Stimulated activated CD8-positive, alpha-beta memory T cell treated with anti-CD3 and anti-CD28 coated beads, Interleukin-12 subunit alpha, Interleukin-12 subunit beta, amount 100 ng/mL, for 1 hour (primary cell): ENCODE results near the gene KCND1.

Source experiments
- DNase-seq: peaks from one replicate; pipeline ENCODE4 v3.0.0-alpha.2; 2020; ENCODE audit warnings: low read depth

The KCND1 gene

GRCh38 chrX:48911412-48912182 lies 60.0 kb downstream of the KCND1 start, which contains the start of gene SLC35A2:
TSS of gene SLC35A2 (minus strand) at chrX:48911646. CDS start at chrX:48911636, 10 bp downstream.
- DNase-seq, result peak; percentile 80
